HG03378 (cell line): ENCODE data around the gene CLASP1.
A peak's percentile ranks its signal among the peaks of the same experiment; 100 is the strongest.
"Not testable (repeated sequence)": the region's sequence is repeated elsewhere in the genome, so short reads cannot be mapped to it uniquely, and the experiment has no call there.

ENCODE experiments used
- ATAC-seq: cut with Tn5 transposase; IDR thresholded peaks from one replicate; pipeline ENCODE4 v1.9.1; 2021; ENCODE audit warnings: mild to moderate bottlenecking, moderate library complexity; ENCODE audit not compliant: unreplicated experiment

CLASP1 gene

DNA sequence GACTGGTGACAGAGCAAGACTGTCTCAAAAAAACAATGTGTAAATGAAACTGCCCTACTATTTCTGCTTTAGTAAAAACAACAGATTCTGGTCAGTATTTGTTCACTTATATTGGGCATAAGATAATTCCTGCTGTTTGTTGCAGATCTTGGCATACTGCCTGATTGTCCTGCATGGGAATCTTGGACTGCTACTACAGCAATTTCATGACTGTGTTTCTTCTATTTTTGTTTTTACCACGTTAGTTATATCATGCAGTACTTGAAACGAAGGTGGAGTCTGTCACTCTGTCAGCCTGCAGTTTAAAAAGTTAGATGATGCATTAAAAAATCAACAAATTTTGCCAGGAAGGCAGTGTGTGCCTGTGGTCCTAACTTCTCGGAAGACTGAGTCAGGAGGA is 14.2 kb upstream of the CLASP1 start:
- no peak for ATAC-seq

- no peak for ATAC-seq
These were observed 13.4 kb upstream of the CLASP1 start for GRCh38 chr2:121662656-121663055.

DNA sequence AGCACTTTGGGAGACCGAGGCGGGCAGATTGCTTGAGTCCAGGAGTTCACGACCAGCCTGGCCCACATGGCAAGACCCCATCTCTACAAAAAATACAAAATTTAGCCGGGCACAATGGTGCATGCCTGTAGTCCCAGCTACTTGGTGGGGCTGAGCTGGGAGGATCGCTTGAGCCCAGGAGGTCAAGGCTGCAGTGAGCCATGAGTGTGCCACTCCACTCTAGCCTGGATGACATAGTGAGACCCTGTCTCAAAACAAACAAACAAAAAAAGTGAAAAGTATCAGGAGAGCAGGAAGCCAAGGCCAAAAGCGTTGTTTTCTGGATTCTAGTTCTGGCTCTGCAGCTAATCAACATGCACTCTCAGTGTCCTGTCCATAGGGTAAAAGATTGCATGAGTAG is 10.7 kb upstream of the CLASP1 start:
- ATAC-seq, result no peak

GRCh38 chr2:121658393-121658792 is 9.1 kb upstream of the CLASP1 start:
- ATAC-seq, result not testable (repeated sequence)

- ATAC-seq, result no peak
These were observed 3.8 kb upstream of the CLASP1 start for GRCh38 chr2:121653035-121653434.

DNA sequence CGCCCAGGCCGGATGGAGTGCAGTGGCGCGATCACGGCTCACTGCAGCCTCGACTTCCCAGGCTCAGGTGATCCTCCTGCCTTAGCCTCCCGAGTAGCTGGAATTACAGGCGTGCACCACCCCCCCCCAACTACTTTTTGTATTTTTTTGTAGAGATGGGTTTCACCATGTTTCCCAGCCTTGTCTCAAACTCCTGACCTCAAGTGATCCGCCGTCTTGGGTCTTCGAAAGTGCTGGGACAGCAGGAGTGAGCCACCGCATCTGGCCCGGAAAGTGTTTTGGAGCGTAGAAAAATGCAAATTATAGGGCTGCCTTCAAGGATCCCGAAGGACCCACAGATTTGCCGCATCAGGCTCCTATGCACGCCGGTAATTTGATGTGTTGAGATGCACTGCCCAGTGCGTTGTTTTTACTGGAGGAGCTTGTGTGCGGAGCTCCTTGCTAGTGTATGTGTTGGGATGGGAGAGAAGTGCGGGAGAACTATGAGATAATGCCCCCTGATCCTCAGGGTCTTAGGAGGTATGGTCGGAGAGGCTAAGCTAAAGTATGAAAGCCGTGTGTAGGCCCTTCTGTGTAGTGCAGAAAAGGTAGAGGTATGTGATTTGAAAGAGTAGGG is 1.2 kb upstream of the CLASP1 start:
- no peak for ATAC-seq

DNA sequence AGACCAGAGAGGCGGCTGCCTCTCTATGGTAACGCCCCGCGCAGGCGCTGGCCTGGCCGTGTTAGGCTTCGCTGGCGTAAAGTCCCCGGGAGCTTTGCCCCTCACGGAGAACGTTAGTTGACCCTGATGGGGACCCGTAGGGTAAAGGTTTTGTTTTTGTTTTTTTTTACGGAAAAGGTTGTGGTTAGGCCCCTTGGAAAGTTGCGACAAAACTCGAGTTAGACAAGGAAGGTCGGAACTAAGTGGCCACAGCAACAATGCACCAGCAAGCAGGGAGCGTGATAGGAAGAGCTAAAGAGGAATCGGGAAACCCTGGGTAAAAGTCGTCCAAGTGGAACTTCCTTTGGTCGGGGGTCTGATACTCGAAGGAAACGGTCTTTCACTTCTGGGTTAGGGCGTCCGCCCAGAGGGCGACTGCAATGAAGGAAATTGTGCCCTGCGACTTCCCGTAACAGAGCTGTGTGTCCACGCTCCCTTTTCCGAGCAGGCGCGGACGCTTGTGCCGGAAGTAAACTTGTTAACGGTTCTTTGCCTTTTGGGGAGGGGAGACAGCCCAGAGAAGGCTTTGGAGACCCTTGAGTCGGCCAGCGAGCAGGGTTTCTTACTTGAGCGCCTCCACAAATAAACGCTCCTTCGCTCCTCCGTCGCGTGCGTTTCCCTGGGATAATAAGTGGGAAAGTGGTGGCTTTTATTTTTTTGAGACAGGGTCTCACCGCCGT is 493 bp upstream of the CLASP1 start:
- peak; percentile 86 for ATAC-seq

- no peak for ATAC-seq
These were observed 785 bp downstream of the CLASP1 start for GRCh38 chr2:121648206-121649148.

DNA sequence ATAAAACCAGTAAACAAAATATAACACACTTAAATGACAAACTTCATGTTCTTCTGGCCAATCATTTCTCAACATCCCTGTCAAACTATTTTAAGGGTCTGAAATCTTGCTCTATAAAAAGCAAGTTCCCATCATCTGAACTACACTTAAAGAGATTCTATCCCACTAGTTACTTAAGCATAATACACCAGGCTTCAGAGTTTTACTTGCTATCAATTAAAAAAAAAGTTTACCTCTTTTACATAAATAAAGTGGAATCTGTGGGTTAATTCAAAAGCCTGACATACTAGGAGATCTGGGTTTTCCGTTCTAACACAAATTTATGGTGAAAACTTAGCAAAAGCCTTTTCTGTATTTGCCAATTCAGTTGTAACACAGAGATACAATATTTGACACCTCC is 1.9 kb downstream of the CLASP1 start:
- ATAC-seq, result no peak

DNA sequence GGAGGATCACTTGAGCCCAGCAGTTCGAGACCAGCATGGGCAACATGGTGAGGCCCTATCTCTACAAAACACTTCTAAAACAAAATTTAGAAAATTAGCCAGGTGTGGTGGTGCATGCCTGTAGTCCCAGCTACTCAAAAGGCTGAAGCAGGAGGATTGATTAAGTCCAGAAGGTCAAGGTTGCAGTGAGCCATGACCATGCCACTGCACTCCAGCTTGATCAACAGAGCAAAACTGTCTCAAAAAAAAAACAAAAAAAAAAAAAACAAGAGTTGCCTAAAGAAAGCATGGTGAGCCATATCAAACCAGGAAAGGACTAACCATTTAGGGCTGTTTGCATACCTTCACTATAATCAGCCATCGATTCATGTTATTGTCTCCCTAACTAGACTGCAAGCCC is 4.5 kb downstream of the CLASP1 start:
- no peak for ATAC-seq

DNA sequence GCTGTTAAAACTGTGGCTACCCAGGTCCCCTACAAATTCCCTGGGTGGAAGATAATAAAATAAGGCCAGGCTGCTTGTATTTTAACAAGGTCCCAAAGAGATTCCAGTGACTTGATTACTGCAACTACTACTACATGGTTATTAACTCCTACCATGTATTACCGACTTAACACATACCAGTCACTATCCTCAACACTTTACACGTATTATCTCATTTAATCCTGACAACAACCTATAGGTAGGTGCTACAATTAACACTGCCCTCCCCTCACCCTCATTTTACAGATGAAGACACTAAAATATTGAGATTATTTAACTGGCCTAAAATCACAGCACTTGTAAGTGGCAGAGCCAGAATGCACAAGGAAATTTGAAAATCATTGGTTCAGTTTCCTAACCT is 5.4 kb downstream of the CLASP1 start:
- ATAC-seq, result no peak

- ATAC-seq, result no peak
These were observed 8.6 kb downstream of the CLASP1 start for GRCh38 chr2:121640380-121641316.

- not testable (repeated sequence) for ATAC-seq
These were observed 9.4 kb downstream of the CLASP1 start for GRCh38 chr2:121639846-121640245.

DNA sequence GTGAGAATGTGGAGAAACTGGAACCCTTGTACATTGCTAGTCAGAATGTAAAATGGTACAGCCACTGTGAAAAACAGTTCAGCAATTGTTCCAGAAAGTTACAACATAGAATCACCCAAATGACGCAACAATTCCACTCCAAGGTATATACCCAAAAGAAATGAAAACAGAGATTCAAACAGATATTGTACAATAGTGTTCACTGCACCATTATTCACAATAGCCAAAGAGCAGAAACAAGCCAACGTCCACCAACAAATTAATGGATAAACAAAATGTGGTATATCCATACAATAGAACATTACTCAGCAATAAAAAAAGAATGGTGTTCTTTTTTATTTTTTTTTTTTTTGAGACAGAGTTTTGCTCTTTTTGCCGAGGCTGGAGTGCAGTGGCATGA is 10.9 kb downstream of the CLASP1 start:
- ATAC-seq, result no peak

GRCh38 chr2:121635371-121635770 is 13.9 kb downstream of the CLASP1 start:
- ATAC-seq, result no peak

GRCh38 chr2:121634354-121635307 is 14.6 kb downstream of the CLASP1 start:
- ATAC-seq, result no peak

DNA sequence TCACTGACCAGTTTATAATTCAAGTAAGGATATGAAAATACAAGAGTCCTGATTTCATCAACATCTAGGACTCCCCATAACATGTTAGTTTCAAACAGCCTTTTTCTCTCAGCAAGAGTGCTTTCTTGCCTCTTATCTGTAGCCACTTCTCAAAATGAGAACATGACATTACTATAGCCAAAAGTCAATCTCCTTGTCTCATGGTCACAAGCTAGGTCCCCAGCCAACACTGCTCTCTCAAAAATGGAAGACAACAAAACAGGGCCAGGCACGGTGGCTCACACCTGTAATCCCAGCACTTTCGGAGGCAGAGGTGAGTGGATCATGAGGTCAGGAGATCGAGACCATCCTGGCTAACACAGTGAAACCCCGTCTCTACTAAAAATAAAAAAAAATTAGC is 15.8 kb downstream of the CLASP1 start:
- ATAC-seq, result no peak

GRCh38 chr2:121627525-121628050 is 21.7 kb downstream of the CLASP1 start:
- no peak for ATAC-seq
